Measurements from ENCODE around the gene FABP1. TPM values are rescaled to one million over a fixed set of nuclear protein-coding genes. Genes with fewer than 3 reads are reported as not detected.

The FABP1 gene
- total and polyA plus RNA-seq, 2 donors from 2014 or later, result 1,596 TPM; not detected in 1

- H3K9ac ChIP-seq (ENCODE audit: low read length in 3 of 3), result no peak overlapping the region
- no peaks in the 10 kb centered on the region for H3K4me1 ChIP-seq (ENCODE audit: control insufficient read depth in 2 of 3, insufficient read depth in 2 of 3, low read depth in 1 of 3, low read length in 3 of 3)
- intact Hi-C loops (cut with DNase I), result no loop called here
- FAIRE-seq, result no peak
- DNase-seq, result no peak
- H3K27ac ChIP-seq (ENCODE audit: low read depth in 2 of 2, low read length in 2 of 2), result no peak overlapping the region
- H3K9me3 ChIP-seq (ENCODE audit: control insufficient read depth in 2 of 3, insufficient read depth in 1 of 3, low read length in 3 of 3), result no peaks in the 10 kb centered on the region
- TF ChIP-seq, protein P1, sequence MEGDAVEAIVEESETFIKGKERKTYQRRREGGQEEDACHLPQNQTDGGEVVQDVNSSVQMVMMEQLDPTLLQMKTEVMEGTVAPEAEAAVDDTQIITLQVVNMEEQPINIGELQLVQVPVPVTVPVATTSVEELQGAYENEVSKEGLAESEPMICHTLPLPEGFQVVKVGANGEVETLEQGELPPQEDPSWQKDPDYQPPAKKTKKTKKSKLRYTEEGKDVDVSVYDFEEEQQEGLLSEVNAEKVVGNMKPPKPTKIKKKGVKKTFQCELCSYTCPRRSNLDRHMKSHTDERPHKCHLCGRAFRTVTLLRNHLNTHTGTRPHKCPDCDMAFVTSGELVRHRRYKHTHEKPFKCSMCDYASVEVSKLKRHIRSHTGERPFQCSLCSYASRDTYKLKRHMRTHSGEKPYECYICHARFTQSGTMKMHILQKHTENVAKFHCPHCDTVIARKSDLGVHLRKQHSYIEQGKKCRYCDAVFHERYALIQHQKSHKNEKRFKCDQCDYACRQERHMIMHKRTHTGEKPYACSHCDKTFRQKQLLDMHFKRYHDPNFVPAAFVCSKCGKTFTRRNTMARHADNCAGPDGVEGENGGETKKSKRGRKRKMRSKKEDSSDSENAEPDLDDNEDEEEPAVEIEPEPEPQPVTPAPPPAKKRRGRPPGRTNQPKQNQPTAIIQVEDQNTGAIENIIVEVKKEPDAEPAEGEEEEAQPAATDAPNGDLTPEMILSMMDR (IDR thresholded peaks at IDR 0.05; ENCODE audit: borderline replicate concordance, extremely low read depth, insufficient read depth), result no peak
- no peaks in the 10 kb centered on the region for H3K36me3 ChIP-seq (ENCODE audit: control insufficient read depth in 2 of 3, insufficient read depth in 3 of 3, low read length in 3 of 3)
- H3K4me3 ChIP-seq (ENCODE audit: low read length in 3 of 3), result no peak overlapping the region
- H3K27me3 ChIP-seq (ENCODE audit: control insufficient read depth, insufficient read depth, low read length), result no peaks in the 10 kb centered on the region
These were observed 42.3 kb downstream of the FABP1 start for GRCh38 chr2:88085602-88086001.

GRCh38 chr2:88085099-88085498, 42.8 kb downstream of the FABP1 start:
- no peak overlapping the region for H3K9ac ChIP-seq (ENCODE audit: low read length in 3 of 3)
- FAIRE-seq, result no peak
- H3K9me3 ChIP-seq (ENCODE audit: control insufficient read depth in 2 of 3, insufficient read depth in 1 of 3, low read length in 3 of 3), result no peaks in the 10 kb centered on the region
- TF ChIP-seq, protein P1 (IDR thresholded peaks at IDR 0.05; ENCODE audit: borderline replicate concordance, extremely low read depth, insufficient read depth), result no peak
- no peaks in the 10 kb centered on the region for H3K4me1 ChIP-seq (ENCODE audit: control insufficient read depth in 2 of 3, insufficient read depth in 2 of 3, low read depth in 1 of 3, low read length in 3 of 3)
- no peak overlapping the region for H3K27ac ChIP-seq (ENCODE audit: low read depth in 2 of 2, low read length in 2 of 2)
- H3K27me3 ChIP-seq (ENCODE audit: control insufficient read depth, insufficient read depth, low read length), result no peaks in the 10 kb centered on the region
- DNase-seq, result no peak
- intact Hi-C loops (cut with DNase I), result no loop called here
- no peaks in the 10 kb centered on the region for H3K36me3 ChIP-seq (ENCODE audit: control insufficient read depth in 2 of 3, insufficient read depth in 3 of 3, low read length in 3 of 3)
- no peak overlapping the region for H3K4me3 ChIP-seq (ENCODE audit: low read length in 3 of 3)

- no peak overlapping the region for H3K4me3 ChIP-seq (ENCODE audit: low read length in 3 of 3)
- no peak overlapping the region for H3K27ac ChIP-seq (ENCODE audit: low read depth in 2 of 2, low read length in 2 of 2)
- FAIRE-seq, result no peak
These were observed 45.1 kb downstream of the FABP1 start for GRCh38 chr2:88082781-88083180.

More at GRCh38 chr2:88082781-88083180, 45.1 kb downstream of the FABP1 start:
- Histone ChIP-seq H3K9me3 (ENCODE audit: control insufficient read depth in 2 of 3, insufficient read depth in 1 of 3, low read length in 3 of 3) (no peaks in the 10 kb centered on the region), H3K4me1 (ENCODE audit: control insufficient read depth in 2 of 3, insufficient read depth in 2 of 3, low read depth in 1 of 3, low read length in 3 of 3) (no peaks in the 10 kb centered on the region), H3K36me3 (ENCODE audit: control insufficient read depth in 2 of 3, insufficient read depth in 3 of 3, low read length in 3 of 3) (no peaks in the 10 kb centered on the region), H3K27me3 (ENCODE audit: control insufficient read depth, insufficient read depth, low read length) (no peaks in the 10 kb centered on the region), H3K9ac (ENCODE audit: low read length in 3 of 3) (no peak overlapping the region)
- TF ChIP-seq, protein P1 (IDR thresholded peaks at IDR 0.05; ENCODE audit: borderline replicate concordance, extremely low read depth, insufficient read depth), result no peak
- DNase-seq, result no peak
- intact Hi-C loops (cut with DNase I), result no loop called here

Data from kidney (tissue), 14 donors.